DOHH2 (cell line): Measurements from ENCODE around the gene KRTAP4-2.
"Not testable (repeated sequence)": the region's sequence is repeated elsewhere in the genome, so short reads cannot be mapped to it uniquely, and the experiment has no call there.

Experiments
- H3F3A ChIP-seq: fragments of 200-600 bp; sonication (generic), shearing (Covaris generic); 2 replicates; pipeline ENCODE4 v1.6.0; 2016; ENCODE audit warnings: antibody characterized with exemption, mild to moderate bottlenecking; ENCODE audit not compliant: control insufficient read depth, insufficient read depth
- H3K27ac ChIP-seq: fragments of 200-600 bp; sonication (generic); 2 replicates; pipeline ENCODE4 v1.5.1; 2014; ENCODE audit warnings: low read depth, mild to moderate bottlenecking, low read length, moderate library complexity
- H3K27me3 ChIP-seq: fragments of 200-600 bp; sonication (generic); 2 replicates; pipeline ENCODE4 v1.6.1; 2014; ENCODE audit warnings: mild to moderate bottlenecking, low read length, mixed read lengths; ENCODE audit not compliant: control insufficient read depth
- H3K36me3 ChIP-seq: fragments of 200-600 bp; sonication (generic); 2 replicates; pipeline ENCODE4 v1.6.1; 2014; ENCODE audit warnings: mild to moderate bottlenecking, low read length, moderate library complexity, mixed read lengths; ENCODE audit not compliant: control insufficient read depth
- H3K4me1 ChIP-seq: fragments of 200-600 bp; sonication (generic); 2 replicates; pipeline ENCODE4 v1.6.1; 2014; ENCODE audit warnings: mild to moderate bottlenecking, low read length, mixed read lengths; ENCODE audit not compliant: control insufficient read depth
- H3K4me2 ChIP-seq: fragments of 200-600 bp; sonication (generic); 2 replicates; pipeline ENCODE4 v1.6.0; 2014; ENCODE audit warnings: mild to moderate bottlenecking, low read length, moderate library complexity
- H3K4me3 ChIP-seq: fragments of 200-600 bp; sonication (generic); 2 replicates; pipeline ENCODE4 v1.5.1; 2014; ENCODE audit warnings: mild to moderate bottlenecking, low read length, mixed read lengths
- H3K79me2 ChIP-seq: fragments of 200-600 bp; sonication (generic); 2 replicates; pipeline ENCODE4 v1.6.1; 2014; ENCODE audit warnings: mild to moderate bottlenecking, low read length, mixed read lengths; ENCODE audit not compliant: control insufficient read depth
- H3K9me2 ChIP-seq: fragments of 200-600 bp; sonication (generic); replicated peaks from 2 replicates; pipeline ENCODE4 v1.6.1; 2014; ENCODE audit warnings: mild to moderate bottlenecking, low read length, mixed read lengths; ENCODE audit not compliant: control insufficient read depth
- H3K9me3 ChIP-seq: fragments of 200-600 bp; sonication (generic); 2 replicates; pipeline ENCODE4 v1.6.1; 2014; ENCODE audit warnings: antibody characterized with exemption, low read length, mixed read lengths; ENCODE audit not compliant: control insufficient read depth, insufficient read depth
- H4K20me1 ChIP-seq: fragments of 200-600 bp; sonication (generic); 2 replicates; pipeline ENCODE4 v1.6.0; 2014; ENCODE audit warnings: low read depth, mild to moderate bottlenecking, antibody characterized with exemption, low read length, moderate library complexity; ENCODE audit not compliant: control insufficient read depth, insufficient read depth
- CTCF ChIP-seq: fragments of 200-600 bp; sonication (generic); IDR thresholded peaks from one replicate; pipeline ENCODE4 v1.5.1; 2014; ENCODE audit warnings: antibody characterized with exemption, mild to moderate bottlenecking, low read depth, low read length; ENCODE audit not compliant: poor library complexity, severe bottlenecking
- EZH2phosphoT487 ChIP-seq: fragments of 200-600 bp; sonication (generic); IDR thresholded peaks from 2 replicates; pipeline ENCODE4 v1.6.1; 2017; ENCODE audit warnings: borderline replicate concordance, mild to moderate bottlenecking, antibody characterized with exemption, low read length, moderate library complexity, mixed read lengths

The KRTAP4-2 gene

GRCh38 chr17:41177727-41178271, at the start of gene KRTAP4-2:
KRTAP4-2 (minus strand) TSS chr17:41178221; CDS start chr17:41178164, 57 bp downstream.
- Histone ChIP-seq H3K27me3 (peaks cover 14% of the 10 kb centered on the region), H3K9me2 (no peaks in the 10 kb centered on the region), H3K9me3 (no peaks in the 10 kb centered on the region), H3K4me3 (no peak within 1 kb of the TSS), H3K36me3 (no peaks in the 10 kb centered on the region), H3F3A (no peaks in the 10 kb centered on the region), H3K4me1 (peaks cover 8% of the 10 kb centered on the region), H3K4me2 (no peak within 1 kb of the TSS), H3K27ac (no peak within 1 kb of the TSS), H3K79me2 (no peaks in the 10 kb centered on the region), H4K20me1 (no peaks in the 10 kb centered on the region)
- TF ChIP-seq CTCF, result no peak
- TF ChIP-seq EZH2phosphoT487, result no peak

GRCh38 chr17:41226598-41227095, 48.6 kb upstream of the KRTAP4-2 start, which contains the start of gene KRTAP9-2:
KRTAP9-2 (plus strand) TSS chr17:41226648; CDS start chr17:41226655, 7 bp downstream.
- not testable (repeated sequence) for H3K4me1 ChIP-seq, H3K4me2 ChIP-seq, H3K79me2 ChIP-seq, H3K9me3 ChIP-seq, H4K20me1 ChIP-seq, H3K4me3 ChIP-seq, H3K27ac ChIP-seq, H3K9me2 ChIP-seq, H3K36me3 ChIP-seq, H3K27me3 ChIP-seq, H3F3A ChIP-seq

GRCh38 chr17:41226051-41226450, 48.0 kb upstream of the KRTAP4-2 start:
- no peaks in the 10 kb centered on the region for H3K9me2 ChIP-seq
- no peaks in the 10 kb centered on the region for H4K20me1 ChIP-seq
- no peaks in the 10 kb centered on the region for H3F3A ChIP-seq
- no peak overlapping the region for H3K4me2 ChIP-seq
- H3K4me1 ChIP-seq, result no peaks in the 10 kb centered on the region
- H3K27ac ChIP-seq, result no peak overlapping the region
- H3K36me3 ChIP-seq, result no peaks in the 10 kb centered on the region
- no peaks in the 10 kb centered on the region for H3K9me3 ChIP-seq
- no peaks in the 10 kb centered on the region for H3K79me2 ChIP-seq
- TF ChIP-seq CTCF, result no peak
- no peak for TF ChIP-seq EZH2phosphoT487
- peaks cover 3% of the 10 kb centered on the region; the same call in 1 of the 2 replicates for H3K27me3 ChIP-seq
- no peak overlapping the region for H3K4me3 ChIP-seq

GRCh38 chr17:41223821-41224220, 45.8 kb upstream of the KRTAP4-2 start:
- H3K36me3 ChIP-seq, result no peaks in the 10 kb centered on the region
- H3K9me2 ChIP-seq, result no peaks in the 10 kb centered on the region
- H3K79me2 ChIP-seq, result no peaks in the 10 kb centered on the region
- H3K4me3 ChIP-seq, result no peak overlapping the region
- no peak overlapping the region for H3K4me2 ChIP-seq
- no peaks in the 10 kb centered on the region for H3F3A ChIP-seq
- H3K27ac ChIP-seq, result no peak overlapping the region
- H4K20me1 ChIP-seq, result no peaks in the 10 kb centered on the region
- no peak for TF ChIP-seq CTCF
- no peaks in the 10 kb centered on the region for H3K4me1 ChIP-seq
- H3K27me3 ChIP-seq, result peaks cover 3% of the 10 kb centered on the region; the same call in 1 of the 2 replicates
- H3K9me3 ChIP-seq, result no peaks in the 10 kb centered on the region
